ENCODE data around the gene DAB1.
"Not testable (repeated sequence)": the region's sequence is repeated elsewhere in the genome, so short reads cannot be mapped to it uniquely, and the experiment has no call there.

DAB1 gene

DNA sequence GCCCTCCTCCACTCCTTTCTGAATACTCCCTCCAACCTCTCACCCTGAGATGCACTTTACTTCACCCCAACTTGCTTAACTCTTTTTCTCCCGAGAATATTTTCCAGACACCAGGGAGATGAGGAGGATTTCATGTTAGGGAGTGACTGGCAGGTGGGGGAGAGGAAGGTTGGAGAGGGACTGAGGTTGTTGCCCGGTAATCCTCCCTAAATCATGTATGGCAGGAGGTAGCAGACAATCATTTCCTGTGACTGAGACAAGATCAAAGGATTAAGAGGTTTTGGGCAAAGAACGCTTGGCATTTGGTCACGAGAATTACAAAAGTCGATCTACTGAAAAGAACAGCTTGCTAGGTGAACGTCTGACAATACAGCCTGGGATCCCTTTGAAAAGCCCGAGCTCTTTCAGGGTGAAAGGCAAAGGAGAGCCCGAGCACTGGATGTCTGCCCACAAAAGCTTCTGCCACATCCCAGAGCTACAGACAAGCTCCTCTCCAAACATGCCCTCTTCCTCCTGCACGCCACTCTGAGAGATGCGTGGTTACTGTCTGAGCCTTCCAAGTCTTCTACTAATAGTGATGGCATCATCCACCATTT is 154.1 kb downstream of the DAB1 start:
- no peak for DNase-seq

DNA sequence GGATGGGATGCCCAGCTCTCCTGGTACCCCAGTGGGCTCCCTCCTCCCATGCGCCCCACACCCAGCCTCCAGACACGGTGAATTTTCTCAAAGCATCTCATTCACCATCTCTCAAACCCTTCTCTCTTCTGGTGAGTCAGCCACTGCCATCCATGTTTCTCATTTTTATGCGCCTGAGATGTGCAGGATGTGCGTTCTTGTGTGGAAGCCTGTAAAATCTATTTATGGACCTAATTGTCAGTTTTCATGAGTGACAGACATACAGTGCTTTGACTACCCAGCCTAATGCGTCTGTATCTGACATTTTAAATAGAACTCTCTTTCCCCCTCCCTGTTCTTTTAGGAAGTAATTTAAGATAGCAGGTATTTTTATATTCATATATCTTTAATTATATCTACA is 158.8 kb downstream of the DAB1 start:
- no peak for DNase-seq

DNA sequence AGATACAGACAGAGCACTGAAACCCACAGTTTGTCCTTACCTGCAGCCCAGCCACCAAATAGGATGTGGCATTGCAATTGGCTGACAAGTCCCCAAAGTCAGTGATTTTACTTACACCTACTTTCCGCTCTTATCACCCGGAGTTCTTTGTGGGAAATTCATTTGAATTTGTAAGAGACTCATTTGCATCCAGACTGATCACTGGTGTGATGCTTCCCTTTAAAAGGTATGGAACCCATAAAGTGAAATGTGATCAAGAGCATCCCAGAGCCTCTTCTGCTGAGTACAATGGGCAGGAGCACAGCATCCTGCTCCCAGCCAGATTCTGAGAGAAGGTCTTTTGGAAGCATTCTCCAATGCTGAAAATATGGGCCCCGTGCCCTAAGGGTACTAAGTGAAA is 161.4 kb downstream of the DAB1 start:
- DNase-seq = no peak

DNA sequence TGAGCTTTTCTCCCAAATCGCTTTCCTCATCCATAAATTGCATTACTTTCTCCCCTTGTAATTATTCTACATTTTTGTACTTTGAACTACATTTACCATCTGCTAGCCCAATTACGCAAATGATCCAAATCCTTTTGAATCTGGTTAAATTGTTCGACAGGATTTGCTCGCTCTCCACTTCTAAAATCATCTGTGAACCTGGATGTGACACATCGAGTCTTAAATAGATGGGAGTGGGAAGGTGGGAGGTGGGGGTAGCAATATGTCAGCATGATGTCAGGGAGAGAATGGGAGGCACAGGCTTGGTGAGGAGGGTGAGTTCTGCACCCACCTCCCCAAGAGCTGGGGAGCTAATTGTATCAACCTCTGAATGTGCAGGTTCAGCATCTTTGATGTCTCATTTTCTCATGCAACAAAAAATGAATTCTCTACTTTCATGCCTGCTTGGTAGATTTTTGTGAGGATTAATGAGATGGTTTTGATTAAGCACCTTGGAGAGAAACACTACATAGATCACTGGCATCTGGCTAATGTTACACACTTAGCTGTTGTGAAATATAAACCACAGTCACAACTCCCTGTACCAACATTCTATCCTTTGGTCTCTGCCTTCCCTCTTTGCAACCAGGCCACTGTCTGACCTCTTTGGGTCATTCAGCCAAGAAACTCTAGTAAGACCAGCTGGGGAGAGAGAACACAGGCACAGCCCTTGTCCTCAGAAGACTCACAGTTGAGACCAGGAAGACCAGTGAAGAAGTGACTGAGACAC is 165.1 kb downstream of the DAB1 start:
- DNase-seq = no peak

DNA sequence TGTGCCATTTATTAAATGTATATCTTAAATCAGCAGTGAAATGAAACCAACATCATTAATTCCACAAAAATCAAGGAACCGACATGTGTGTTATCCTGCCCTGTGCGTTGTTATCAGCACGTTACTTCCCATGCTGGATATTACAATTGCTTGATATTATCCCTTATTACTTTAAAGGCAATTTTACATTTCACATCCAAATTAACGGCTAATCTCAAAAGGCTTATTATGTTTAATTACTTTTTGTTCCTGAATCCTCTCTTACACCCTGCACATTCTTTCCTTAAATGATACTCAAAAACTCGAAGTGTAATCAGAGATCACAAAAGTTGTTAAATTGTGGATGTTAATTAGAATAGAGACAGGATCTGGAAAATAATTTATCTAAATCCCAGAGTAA is 167.9 kb downstream of the DAB1 start:
- DNase-seq = no peak

DNA sequence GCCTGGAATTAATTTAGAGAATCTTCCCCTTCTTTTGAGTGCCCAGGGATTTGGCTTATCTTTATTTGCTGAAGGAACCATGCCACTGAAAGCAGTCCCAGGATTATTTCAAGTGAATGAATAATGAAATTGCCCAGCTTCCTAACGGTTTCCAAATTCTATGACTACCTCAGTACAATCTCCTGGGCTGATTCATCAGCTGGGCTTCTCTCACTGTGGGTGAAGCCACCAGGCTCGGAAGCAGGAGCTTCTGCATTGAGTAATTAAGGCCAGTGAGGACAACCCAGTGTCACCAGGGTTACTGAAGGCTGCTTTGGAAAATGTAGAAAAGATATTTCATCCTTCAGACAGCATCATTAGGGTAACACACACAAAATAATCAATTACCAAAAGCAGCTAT is 169.8 kb downstream of the DAB1 start:
- no peak for DNase-seq

DNA sequence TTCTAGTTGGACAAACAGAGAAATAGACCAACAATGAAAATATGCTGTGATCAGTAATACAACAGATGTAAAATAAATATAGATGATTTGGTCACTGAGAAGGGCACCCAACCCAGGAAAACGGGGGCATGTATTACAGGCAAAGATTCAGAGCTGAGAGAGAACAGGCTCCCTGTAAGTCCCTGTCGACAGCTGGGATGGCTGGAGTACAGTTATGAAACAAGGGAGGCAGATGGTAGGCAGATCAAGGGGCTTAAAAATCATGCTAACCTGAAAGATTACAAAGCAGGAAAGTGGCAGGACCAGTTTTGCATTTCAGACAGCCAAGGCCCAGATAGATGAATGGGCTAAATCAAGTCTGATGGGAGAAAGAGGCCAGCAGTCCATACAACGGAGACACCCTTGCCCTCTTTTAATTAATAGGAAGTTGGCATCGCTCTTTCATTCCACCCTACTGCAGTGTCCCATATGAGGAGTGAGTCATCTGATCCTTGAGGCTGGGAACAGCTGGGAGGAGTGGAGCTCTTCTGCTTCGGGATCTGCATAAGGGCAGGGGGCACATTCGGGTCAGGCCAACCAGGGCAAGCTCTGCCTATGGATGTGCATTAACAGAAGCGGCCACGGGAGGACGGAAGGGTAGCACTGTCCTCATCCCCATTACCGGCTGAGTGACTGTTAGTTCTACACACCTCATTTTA is 171.1 kb downstream of the DAB1 start:
- no peak for DNase-seq

DNA sequence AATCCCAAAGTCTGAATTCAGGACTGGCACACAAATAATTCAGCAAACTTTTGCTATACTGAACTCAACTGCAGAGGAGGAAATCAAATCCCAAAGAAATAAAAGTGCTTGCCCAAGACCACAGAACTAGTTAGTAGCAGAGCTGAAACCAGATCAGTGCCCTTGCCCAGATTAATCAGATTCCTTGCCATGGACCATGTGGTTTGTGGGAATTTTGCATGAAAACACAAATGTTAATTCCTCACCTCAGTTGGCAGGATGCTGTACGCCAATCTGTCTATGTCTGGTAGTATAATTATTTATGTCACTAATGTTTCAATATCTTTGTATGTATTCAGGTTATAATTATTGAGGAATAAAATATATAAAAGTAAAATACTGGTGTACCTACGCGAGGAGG is 173.8 kb downstream of the DAB1 start:
- no peak for DNase-seq

DNA sequence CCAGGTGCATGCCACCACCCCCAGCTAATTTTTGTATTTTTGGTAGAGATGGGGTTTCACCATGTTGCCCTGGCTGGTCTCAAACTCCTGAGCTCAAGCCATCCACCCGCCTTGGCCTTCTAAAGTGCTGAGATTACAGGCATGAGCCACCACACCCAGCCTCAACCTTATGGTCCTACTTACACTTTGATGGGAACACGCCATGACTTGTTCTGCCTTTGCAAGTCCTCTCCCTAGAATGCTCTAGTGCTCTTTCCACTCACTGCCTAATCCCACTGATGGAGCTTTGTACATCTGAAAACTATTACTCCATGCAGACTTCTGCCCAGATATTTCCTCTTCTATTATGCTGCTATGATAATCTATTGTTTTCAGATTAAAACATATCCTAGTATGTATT is 174.3 kb downstream of the DAB1 start:
- no peak for DNase-seq

DNA sequence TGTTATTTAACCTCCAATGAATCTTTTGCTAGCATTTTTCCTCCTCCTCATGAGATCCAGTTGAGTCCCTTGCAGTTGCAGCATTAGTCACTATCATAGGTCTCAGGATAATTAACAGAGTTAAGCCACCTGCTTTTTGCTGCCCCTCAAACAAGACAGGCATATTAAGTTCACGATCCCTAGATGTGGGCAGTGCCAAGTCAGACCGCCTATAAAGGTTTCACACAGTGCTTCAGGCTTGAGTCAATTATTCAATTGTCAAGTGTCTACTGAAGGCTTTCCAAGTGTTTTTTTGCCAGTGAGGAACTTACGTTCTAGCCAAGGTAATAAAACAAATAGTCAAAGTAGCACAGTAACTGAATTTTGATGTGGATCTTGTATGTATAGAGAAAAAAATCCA is 175.0 kb downstream of the DAB1 start:
- no peak for DNase-seq

DNA sequence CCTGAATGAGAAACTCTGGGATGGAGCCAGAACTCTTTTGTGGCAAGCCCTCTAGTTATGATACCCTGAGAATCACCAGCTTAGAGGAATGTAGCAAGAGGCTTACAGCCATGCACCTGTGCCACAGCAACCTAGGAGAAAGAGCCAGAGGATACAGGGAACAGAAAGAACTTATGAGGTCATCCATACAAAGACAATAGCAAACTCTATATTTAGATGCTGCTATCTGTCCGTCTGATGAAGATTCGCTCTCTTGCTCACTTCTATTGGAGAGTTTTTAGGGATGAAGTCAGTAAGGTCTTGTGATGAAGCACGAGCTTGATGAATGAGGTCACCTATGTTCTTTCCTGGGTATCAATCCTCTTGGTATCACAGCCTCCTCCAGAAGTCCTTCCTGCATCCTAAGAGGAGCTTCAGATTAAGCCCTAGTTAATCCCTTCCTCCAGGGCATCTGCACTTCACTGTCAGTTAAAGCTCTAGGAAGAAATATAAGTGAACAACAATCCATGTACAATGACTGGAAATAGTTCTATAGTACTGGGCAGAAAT is 185.6 kb downstream of the DAB1 start:
- no peak for DNase-seq

DNA sequence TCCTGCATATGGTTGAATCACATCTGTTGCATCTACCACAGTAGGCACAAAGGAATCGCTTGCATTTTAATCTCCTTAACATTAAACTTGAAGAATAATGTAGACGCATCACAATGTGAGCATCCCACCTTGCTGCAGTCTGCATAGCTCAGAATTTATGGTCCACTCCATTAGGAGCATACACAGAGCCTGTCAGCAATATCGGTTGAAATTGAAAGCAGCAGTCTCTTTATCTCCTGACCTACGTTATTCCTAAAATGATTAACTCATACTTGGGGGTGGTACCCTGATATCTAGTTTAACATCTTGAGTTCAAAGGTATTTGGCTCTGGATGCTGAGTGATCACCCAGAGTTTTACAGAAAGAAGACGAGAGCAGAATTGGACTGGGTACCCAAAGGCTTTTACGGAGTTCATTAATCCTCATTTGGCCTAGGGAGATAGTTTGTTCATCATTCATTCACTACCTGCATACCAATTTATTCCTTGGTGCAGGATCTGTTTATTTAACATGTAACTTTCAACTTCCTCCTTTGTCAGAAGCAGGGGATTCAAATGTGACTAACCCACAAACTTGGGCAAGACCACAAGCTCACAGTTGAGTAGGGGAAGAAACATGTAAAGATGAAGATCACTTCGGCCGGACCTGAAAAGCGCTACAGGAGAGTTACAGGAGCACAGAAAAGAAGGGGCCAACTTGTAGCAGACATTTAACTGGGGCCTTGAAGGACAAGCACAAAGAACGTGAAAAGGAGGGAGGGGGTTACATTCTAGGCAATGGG is 187.9 kb downstream of the DAB1 start:
- DNase-seq = no peak

DNA sequence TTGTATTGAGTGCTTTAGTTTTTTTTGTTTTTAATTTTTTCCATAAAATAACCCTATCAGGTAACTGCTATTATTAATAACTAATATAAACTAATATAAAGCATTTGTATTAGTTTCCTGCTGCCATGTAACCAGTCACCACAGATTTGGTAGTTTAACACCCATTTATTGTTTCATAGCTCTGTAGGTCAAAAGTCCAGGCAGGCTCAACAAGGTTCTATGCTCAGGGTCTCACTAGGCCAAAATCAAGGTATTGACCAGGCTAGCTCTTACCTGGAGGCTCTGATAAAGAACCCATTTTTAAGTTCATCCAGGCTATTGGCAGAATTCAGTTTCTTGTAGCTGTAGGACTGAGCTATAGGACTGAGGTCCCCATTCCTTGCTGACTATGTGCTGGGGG is 189.4 kb downstream of the DAB1 start:
- no peak for DNase-seq

DNA sequence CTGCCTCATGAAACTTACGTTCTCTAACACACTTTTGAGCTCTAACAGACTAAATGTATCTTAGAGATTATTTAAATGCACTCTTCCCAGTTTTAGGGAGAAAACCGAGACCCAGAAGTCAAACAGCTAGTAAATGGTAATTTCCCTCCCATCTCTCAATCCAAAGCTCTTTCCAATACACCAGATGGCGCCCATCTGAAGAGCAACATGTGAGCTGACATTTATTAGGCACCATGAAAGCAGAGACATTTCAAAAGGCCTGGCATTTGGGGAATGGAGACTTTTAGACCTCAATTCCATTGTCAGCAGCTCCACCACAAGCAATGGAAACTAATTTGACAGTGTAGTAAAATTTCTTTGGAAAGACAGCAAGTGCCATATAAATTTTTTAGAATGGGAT is 191.4 kb downstream of the DAB1 start:
- no peak for DNase-seq

DNA sequence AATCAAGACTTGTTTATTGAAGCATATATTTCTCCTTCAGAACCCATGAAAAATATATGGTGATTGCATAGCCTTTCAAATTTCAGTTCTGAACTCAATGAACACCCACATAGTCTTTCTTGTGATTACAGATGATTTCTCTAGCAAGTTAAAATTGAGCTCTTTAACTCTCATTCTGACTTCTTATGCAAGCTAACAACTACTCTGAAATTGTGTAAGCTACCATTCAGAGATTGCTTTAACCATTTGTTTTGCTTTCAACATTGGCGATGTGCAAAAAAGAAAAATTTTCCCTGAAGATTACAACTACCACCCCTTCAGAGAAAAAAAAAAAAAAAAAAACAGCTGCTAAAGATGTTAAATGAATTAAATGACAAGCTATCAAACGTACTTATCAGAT is 193.9 kb downstream of the DAB1 start:
- DNase-seq = no peak

DNA sequence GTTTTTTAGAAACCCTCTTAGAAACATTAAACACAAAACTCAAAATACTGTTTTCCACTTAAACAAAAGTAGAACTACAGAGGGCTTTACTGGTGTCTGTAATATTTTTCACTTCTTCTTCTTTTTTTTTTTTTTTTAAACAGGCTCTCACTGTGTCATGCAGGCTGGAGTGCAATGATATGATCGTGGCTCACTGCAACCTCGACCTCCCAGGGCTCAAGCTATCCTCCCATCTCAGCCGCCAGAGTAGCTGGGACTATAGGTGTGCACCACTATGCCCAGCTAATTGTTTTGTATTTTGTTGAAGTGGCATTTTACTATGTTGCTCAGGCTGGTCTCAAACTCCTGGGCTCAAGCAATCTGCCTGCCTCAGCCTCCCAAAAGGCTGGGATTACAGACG is 194.8 kb downstream of the DAB1 start:
- DNase-seq = no peak

DNA sequence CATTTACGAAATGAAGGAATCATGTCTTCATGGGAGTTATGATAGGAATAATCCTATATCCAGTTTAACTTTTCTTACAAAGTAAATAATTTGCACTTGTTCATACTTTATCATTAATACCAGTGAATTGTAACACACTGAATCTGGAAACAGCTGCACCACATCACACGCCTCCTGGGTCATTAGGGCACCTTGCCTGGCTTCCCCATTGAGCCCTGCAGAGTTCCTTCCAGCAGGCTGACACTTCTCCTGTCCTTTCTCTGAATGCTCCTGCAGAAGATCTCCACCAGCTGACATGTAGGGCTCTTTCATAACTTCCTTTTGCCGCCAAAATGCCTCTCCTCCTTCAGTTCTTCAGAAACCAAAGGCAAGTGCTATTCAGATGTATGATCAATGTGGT is 201.1 kb downstream of the DAB1 start:
- DNase-seq = no peak

DNA sequence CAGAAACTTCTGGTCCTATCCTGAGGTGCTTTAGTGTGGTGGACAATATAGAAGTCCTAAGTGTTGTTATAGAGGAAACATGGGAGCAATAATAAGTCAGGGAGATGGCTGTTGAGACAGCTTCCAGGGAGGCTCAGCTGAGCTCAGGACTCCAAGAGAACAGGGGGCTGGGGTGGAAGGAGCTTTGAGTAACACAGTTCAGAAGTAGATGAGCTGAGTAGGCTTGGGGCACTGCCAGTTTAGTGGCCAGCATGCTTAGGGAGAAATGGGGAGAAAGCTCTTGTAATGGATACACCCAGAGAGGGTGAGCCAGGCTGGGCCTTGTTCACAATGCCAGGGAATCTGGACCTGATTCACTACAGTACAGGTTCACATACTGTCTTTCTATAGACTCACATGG is 201.6 kb downstream of the DAB1 start:
- no peak for DNase-seq

DNA sequence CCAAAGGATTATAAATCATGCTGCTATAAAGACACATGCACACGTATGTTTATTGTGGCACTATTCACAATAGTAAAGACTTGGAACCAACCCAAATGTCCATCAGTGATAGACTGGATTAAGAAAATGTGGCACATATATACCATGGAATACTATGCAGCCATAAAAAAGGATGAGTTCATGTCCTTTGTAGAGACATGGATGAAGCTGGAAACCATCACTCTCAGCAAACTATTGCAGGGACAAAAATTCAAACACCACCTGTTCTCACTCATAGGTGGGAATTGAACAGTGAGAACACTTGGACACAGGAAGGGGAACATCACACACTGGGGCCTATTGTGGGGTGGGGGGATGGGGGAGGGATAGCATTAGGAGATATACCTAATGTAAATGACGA is 203.0 kb downstream of the DAB1 start:
- DNase-seq = not testable (repeated sequence)

DNA sequence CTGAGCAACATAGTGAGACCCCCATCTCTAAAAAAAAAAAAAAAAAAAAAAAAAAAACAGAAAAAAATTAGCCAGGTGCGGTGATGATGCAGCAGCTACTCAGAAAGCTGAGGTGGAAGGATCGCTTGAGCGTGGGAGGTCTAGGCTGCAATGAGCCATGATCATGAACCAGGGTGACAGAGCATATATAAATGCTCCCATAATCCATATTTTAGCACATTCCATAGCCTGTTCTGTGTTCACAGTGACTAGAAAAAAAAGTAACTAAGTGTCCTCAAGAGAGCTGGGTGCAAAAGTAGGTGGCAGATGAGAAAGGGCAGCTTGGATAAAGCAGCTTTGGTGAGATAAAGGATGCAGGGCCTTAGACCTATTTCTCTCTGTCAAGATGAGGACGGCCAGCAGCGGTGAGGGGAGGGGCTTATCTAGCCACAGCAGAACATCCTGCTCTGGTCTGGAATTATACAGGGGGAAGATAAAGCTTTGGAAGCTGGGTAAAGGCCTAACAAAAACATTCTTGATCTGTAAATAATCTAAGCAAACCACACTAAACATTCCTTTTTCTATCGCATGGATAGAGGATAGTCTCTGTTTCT is 205.3 kb downstream of the DAB1 start:
- DNase-seq = no peak

DNA sequence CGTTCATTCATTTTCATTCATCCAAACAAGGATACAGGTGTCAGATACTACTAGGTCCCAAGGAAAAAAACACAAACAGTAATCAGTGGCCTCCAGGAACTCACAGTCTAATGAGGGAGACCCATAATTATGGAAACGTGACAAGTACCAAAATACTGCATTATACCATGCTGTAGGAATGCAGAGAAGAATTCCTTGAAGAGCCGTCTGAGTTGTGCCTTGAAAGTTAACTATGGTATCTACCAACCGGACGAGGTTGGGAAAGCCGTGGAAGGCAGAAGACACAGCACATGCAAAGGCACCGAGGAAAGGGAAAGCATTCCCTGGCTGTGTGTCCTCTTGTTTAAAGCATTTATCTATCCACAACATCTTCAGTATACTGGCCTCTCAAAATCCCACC is 206.0 kb downstream of the DAB1 start:
- no peak for DNase-seq

DNA sequence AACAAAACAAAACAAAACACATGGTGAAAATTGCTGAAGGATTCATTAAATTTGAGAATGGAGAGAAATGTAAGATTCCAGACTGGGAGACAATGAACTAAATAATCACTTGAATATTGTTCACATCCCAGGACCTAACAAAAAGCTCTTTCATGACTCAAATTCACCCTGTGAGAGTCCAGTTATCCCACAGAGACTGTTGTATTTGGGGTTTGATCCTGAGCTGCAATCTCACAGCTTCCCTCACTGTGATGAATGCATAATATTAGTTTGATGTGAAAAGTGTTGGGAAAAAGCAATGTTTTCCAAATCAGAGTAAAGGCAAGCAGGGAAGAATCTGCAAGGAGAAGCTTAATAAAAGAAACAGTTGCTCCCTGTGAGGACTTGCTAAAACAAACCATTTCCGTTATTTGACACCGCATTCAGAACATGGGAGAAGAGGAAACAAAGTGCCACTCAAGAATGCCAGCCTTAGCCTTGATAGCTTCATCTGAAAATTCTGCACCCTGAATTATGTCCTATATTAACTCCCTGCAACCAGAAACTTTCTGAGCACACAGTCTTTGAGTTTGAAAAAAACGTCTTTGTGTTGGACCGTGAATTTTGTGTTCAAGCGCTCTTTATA is 208.8 kb downstream of the DAB1 start:
- no peak for DNase-seq
